Kidney (tissue), 14 donors: ENCODE data around the gene PPP1R9B. TPM values are rescaled to one million over a fixed set of nuclear protein-coding genes. Genes with fewer than 3 reads are reported as not detected.

Experiments
- DNase-seq, 5 donors: peaks; one replicate each; pipeline ENCODE4 v3.0.0-alpha.2; 2013 to 2020
- FAIRE-seq: peaks from 2 replicates; lab custom pipeline; 2012; peaks lifted over from hg19 to GRCh38; lab: Jason Lieb, UNC
- H3K27ac ChIP-seq, 2 donors: one replicate each; pipeline ENCODE4 v1.7.0; 2013; ENCODE audit warnings: low read depth in 2 of 2, low read length in 2 of 2, inconsistent platforms in 1 of 2
- H3K27me3 ChIP-seq: one replicate; pipeline ENCODE4 v1.7.1; 2013; ENCODE audit warnings: low read length, inconsistent platforms; ENCODE audit not compliant: control insufficient read depth, insufficient read depth
- H3K36me3 ChIP-seq, 3 donors: one replicate each; pipeline versions ENCODE4 v1.7.0 to v1.7.1; 2013; ENCODE audit warnings: low read length in 3 of 3, control low read depth in 1 of 3, inconsistent platforms in 1 of 3; ENCODE audit not compliant: insufficient read depth in 3 of 3, control insufficient read depth in 2 of 3
- H3K4me1 ChIP-seq, 3 donors: one replicate each; pipeline versions ENCODE4 v1.7.0 to v1.7.1; 2013; ENCODE audit warnings: low read length in 3 of 3, inconsistent platforms in 1 of 3, low read depth in 1 of 3; ENCODE audit not compliant: control insufficient read depth in 2 of 3, insufficient read depth in 2 of 3
- H3K4me3 ChIP-seq, 3 donors: one replicate each; pipeline versions ENCODE4 v1.7.0 to v1.8.1; 2013; ENCODE audit warnings: low read length in 3 of 3, control low read depth in 1 of 3, inconsistent platforms in 1 of 3
- H3K9ac ChIP-seq, 3 donors: one replicate each; pipeline versions ENCODE4 v1.7.0 to v1.7.1; 2013; ENCODE audit warnings: low read length in 3 of 3, control low read depth in 1 of 3, inconsistent platforms in 1 of 3
- H3K9me3 ChIP-seq, 3 donors: one replicate each; pipeline versions ENCODE4 v1.7.0 to v1.7.1; 2013; ENCODE audit warnings: low read length in 3 of 3, control low read depth in 1 of 3, inconsistent platforms in 1 of 3; ENCODE audit not compliant: control insufficient read depth in 2 of 3, insufficient read depth in 1 of 3
- CTCF ChIP-seq: IDR thresholded peaks from 3 replicates; pipeline ENCODE4 v1.5.1; 2012; ENCODE audit warnings: mild to moderate bottlenecking, moderate library complexity, borderline replicate concordance; ENCODE audit not compliant: insufficient read depth; ENCODE audit errors: extremely low read depth
- intact Hi-C: fragments of 100-400 bp; cut with DNase I; formaldehyde crosslinking; loops from one replicate; pipeline ENCODE4 v1.11.1; 2022
- polyA plus RNA-seq: library from polyadenylated mRNA; stranded (reverse); fragments of 350-450 nt; fragmentation: Illumina TruSeq; extraction: RNeasy Lipid Tissue Mini Kit (QIAGEN cat#74804); gene quantifications from one replicate; pipeline ENCODE4 v1.2.3, GENCODE V29; 2014; ENCODE audit warnings: low read depth, low replicate concordance; ENCODE audit not compliant: insufficient read depth
- total RNA-seq: library from RNA; stranded (reverse); fragmentation: NEBNext Ultra II Directional; extraction: Animal tissue kit (Norgen Biotek cat#: 25700); gene quantifications from one replicate; pipeline ENCODE4 v1.2.1, GENCODE V29; 2021
- donor health status: control.
- donor health status: control.
- donor health status: control.
- donor health status: control.
- donor health status: control.
- donor health status: DM: yes; HTN: yes; CAD: no.
- donor health status: Normal renal cell carcinoma (clear cell type).

Gene PPP1R9B
- total and polyA plus RNA-seq, 2 donors from 2014 or later = 17.1 to 64.4 TPM

DNA sequence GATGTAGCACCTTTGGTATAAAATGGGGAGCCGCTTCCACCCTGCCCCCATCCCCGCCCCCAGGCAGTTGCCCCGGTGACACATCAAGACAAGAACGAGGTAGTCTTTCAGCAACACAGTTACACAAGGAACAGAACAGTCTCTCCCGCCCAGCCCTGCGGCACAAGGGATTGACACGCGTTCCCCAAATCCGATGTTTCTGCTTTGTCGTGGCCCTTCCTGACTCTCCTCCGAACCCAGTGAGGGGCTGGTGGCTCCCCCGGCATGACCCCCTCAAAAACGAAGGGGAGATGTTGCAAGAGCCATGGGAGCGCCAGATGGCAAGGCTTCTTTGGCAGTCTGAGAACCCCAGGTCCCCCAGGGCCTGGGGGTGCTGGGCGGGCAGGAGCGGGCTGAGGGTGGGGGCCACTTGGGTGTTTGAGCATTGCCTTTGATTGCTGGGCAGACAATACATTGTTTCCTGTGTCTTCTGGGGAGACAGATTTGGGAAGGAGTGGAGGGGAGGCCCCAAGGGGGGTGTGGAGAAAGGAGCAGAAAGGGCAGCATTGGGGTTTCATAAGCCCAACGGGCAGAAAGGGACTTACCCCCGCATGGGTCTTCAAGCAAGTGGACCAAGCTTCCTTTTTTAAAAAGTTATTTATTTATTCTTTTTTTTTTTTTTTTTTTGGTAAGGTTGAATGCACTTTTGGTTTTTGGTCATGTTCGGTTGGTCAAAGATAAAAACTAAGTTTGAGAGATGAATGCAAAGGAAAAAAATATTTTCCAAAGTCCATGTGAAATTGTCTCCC, 34.3 kb upstream of the PPP1R9B start:
- Histone ChIP-seq H3K9ac (no peak overlapping the region), H3K9me3 (no peaks in the 10 kb centered on the region), H3K27ac (no peak overlapping the region), H3K27me3 (no peaks in the 10 kb centered on the region), H3K4me1 (no peaks in the 10 kb centered on the region), H3K4me3 (no peak overlapping the region), H3K36me3 (no peaks in the 10 kb centered on the region)
- intact Hi-C loops = no loop called here
- DNase-seq = no peak
- FAIRE-seq = no peak
- TF ChIP-seq CTCF = no peak

DNA sequence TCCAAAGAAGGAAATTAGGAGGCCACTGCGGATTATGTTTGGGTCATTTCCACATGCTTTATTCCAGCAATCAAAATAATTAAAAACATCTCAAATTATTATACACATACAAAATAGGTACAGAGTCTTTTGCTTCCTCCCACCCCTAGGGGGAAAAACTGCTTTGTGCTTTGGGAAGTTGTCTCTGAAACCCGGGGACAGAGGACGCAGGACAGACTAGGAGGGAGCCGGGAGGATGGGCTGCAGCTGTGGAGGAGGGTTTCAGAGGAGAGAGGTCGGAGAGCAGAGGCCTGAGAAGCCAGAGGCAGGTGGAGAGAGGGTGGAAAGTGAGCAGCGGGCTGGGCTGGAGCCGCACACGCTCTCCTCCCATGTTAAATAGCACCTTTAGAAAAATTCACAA, 33.6 kb upstream of the PPP1R9B start:
- Histone ChIP-seq H3K36me3 (no peaks in the 10 kb centered on the region), H3K9me3 (no peaks in the 10 kb centered on the region), H3K27ac (no peak overlapping the region), H3K4me3 (no peak overlapping the region), H3K9ac (no peak overlapping the region), H3K27me3 (no peaks in the 10 kb centered on the region), H3K4me1 (no peaks in the 10 kb centered on the region)
- no peak for TF ChIP-seq CTCF
- DNase-seq (peak in 2 of 5 donors; percentile 33 to 63), FAIRE-seq (no peak)
- intact Hi-C loops = no loop called here

DNA sequence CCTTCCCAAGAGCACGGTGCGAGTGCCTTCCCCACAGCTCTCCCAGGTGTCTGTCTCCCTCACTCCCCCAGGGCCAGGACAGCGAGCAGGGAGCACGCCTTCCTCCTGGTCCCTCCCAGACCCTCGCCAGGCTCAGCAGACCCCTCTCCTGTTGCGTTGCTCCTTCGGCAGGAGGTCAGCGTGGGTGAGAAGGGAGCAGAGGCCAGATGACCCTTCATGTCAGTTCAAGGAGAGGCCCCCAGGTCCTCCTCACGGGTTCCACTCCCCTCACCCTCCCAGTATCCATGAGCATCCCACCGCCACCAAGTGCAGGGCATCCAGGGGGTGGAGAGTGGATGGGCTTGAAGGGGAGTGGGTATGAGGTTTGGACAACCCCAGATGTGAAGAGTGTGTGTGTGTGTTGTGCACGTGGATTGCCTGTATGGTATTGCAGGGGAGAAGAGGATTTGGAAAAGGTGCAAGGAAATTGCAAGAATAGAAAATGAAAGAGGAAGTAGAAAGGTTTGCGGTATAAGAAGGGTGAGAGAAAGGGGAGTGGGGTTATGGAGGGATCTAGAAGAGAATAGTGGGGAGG, 33.0 kb upstream of the PPP1R9B start:
- FAIRE-seq (no peak), DNase-seq (no peak)
- no peaks in the 10 kb centered on the region for H3K9me3 ChIP-seq
- no peak overlapping the region for H3K9ac ChIP-seq
- intact Hi-C loops = no loop called here
- H3K36me3 ChIP-seq = no peaks in the 10 kb centered on the region
- H3K4me3 ChIP-seq = no peak overlapping the region
- H3K27ac ChIP-seq = no peak overlapping the region
- H3K4me1 ChIP-seq = peaks cover 0 to 3% (median 3%) of the 10 kb centered on the region in 3 donors
- no peaks in the 10 kb centered on the region for H3K27me3 ChIP-seq
- no peak for TF ChIP-seq CTCF
